ENCODE data around the gene GSK3A. TPM values are rescaled to one million over a fixed set of nuclear protein-coding genes. Genes with fewer than 3 reads are reported as not detected.

GSK3A gene
- total and polyA plus RNA-seq, 2 of the 8 experiments (the other 6 are each of a cell fraction or from before 2014, with no cell fraction given) = 55.3 to 84.0 TPM

- TF ChIP-seq EZH2 (IDR thresholded peaks at IDR 0.05; ENCODE audit: low read depth, low read length, severe bottlenecking) (no peak), CHD7 (IDR thresholded peaks at IDR 0.05; ENCODE audit: insufficient replicate concordance, low read length) (no peak), TBP (IDR thresholded peaks at IDR 0.05; ENCODE audit: low read depth, low read length) (peak; percentile 38; the same call in 1 of the 2 replicates), NANOG (IDR thresholded peaks at IDR 0.05; ENCODE audit: insufficient read depth, low read depth, low read length, poor library complexity, severe bottlenecking) (no peak), CHD2 (IDR thresholded peaks at IDR 0.05; ENCODE audit: low read length) (0 out of 2 replicates have a peak, but pooled peaks have one; percentile 44), HDAC2 (IDR thresholded peaks at IDR 0.05; ENCODE audit: borderline replicate concordance in 1 of 2, low read depth in 2 of 2, low read length in 2 of 2) (no peak), EGR1 (IDR thresholded peaks at IDR 0.05; ENCODE audit: borderline replicate concordance, low read depth, low read length) (no peak), SP4 (IDR thresholded peaks at IDR 0.05; ENCODE audit: low read length) (no peak), SIRT6 (IDR thresholded peaks at IDR 0.05; ENCODE audit: low read length) (no peak), PHF8 (conservative IDR thresholded peaks at IDR 0.05; ENCODE audit: low read depth, low read length) (peak; percentile 69; the same call in 1 of the 2 replicates), FOSL1 (IDR thresholded peaks at IDR 0.05; ENCODE audit: insufficient read depth, low read depth, low read length) (no peak)
Measured at GRCh38 chr19:42268142-42268703, 25.8 kb upstream of the GSK3A start (continued).
